Measurements from ENCODE around the gene UGT1A8. TPM values are rescaled to one million over a fixed set of nuclear protein-coding genes. Genes with fewer than 3 reads are reported as not detected.

Gene UGT1A8
- total and polyA plus RNA-seq, 2 donors (not counting 1 experiment from before 2014, with no cell fraction given): not detected

DNA sequence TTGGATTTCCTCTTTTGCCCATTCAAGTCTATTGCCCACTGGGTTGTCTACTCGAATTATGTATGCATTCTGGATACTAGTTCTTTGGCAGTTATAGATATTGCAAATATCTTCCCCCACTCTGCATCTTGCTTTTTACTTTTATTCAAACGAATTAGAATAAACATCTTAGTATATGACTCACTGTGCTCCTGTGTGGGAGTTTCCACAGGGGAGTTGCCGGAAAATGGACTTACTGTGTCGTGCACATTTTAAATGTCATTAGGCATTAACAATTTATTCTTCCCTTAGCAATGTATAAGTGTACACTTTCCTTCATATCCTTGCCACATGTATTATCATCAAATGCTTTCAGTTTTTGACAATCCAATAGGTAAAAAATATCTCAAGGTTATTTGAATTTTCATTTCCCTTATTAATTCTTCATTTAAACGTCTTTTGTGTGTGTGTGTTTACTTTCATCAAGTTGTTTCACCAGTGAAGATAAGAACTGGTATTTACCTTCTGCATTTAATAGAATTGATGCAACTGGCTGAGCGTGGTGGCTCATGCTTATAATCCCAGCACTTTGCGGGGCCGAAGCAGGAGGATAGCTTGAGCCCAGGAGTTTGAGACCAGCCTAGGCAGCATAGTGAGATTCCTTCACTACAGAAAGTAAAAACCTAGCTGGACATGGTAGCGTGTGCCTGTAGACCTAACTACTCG is 90.7 kb downstream of the UGT1A8 start:
- intact Hi-C loops (cut with micrococcal nuclease): no loop called here
- H3K27ac Mint-ChIP-seq: no peak overlapping the region
- Histone ChIP-seq H3K27ac (ENCODE audit: low read length in 2 of 2) (no peak overlapping the region), H3K9me3 (ENCODE audit: control extremely low read depth in 1 of 3, control insufficient read depth in 2 of 3, insufficient read depth in 1 of 3, low read length in 2 of 3) (peaks cover 0 to 8% (median 0%) of the 10 kb centered on the region in 3 donors), H3K79me2 (ENCODE audit: control insufficient read depth, insufficient read depth, low read length) (no peaks in the 10 kb centered on the region), H4K20me1 (ENCODE audit: control insufficient read depth, insufficient read depth, low read length, poor library complexity, severe bottlenecking) (no peaks in the 10 kb centered on the region), H2AFZ (ENCODE audit: insufficient read depth, low read depth, low read length, poor library complexity, severe bottlenecking) (no peak overlapping the region), H3K4me3 (ENCODE audit: control extremely low read depth in 1 of 5, extremely low read depth in 1 of 5, insufficient read depth in 1 of 5, low read depth in 2 of 5, low read length in 4 of 5) (no peak overlapping the region), H3K27me3 (replicated peaks in 1 of 4; ENCODE audit: control extremely low read depth in 1 of 4, control insufficient read depth in 3 of 4, insufficient read depth in 4 of 4, low read length in 3 of 4) (peaks cover 0 to 3% (median 0%) of the 10 kb centered on the region in 4 experiments), H3K4me2 (replicated peaks; ENCODE audit: low read depth, low read length, poor library complexity, severe bottlenecking) (no peak overlapping the region), H3K9ac (ENCODE audit: low read length) (no peak overlapping the region), H3K36me3 (replicated peaks in 1 of 2; ENCODE audit: control extremely low read depth in 1 of 2, control insufficient read depth in 1 of 2, extremely low read depth in 1 of 2, insufficient read depth in 2 of 2, low read length in 1 of 2) (no peaks in the 10 kb centered on the region), H3K4me1 (ENCODE audit: control insufficient read depth in 2 of 2, insufficient read depth in 2 of 2, low read length in 2 of 2) (no peaks in the 10 kb centered on the region)
- ChIA-PET CTCF (interaction anchor here (1.3 kb wide), 1 partner anchor 8 kb away, joined by 3 read pairs; no protein-coding TSS in a partner anchor), POLR2A (no interaction called here)
- 90% methylated on average over 3 of the region's 10 CpGs for WGBS (ENCODE audit: insufficient coverage)
- DNase-seq: no peak
- no peak for ATAC-seq (ENCODE audit: low read depth)
- TF ChIP-seq, protein P1, sequence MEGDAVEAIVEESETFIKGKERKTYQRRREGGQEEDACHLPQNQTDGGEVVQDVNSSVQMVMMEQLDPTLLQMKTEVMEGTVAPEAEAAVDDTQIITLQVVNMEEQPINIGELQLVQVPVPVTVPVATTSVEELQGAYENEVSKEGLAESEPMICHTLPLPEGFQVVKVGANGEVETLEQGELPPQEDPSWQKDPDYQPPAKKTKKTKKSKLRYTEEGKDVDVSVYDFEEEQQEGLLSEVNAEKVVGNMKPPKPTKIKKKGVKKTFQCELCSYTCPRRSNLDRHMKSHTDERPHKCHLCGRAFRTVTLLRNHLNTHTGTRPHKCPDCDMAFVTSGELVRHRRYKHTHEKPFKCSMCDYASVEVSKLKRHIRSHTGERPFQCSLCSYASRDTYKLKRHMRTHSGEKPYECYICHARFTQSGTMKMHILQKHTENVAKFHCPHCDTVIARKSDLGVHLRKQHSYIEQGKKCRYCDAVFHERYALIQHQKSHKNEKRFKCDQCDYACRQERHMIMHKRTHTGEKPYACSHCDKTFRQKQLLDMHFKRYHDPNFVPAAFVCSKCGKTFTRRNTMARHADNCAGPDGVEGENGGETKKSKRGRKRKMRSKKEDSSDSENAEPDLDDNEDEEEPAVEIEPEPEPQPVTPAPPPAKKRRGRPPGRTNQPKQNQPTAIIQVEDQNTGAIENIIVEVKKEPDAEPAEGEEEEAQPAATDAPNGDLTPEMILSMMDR (IDR thresholded peaks at IDR 0.05): no peak
- no peak for TF ChIP-seq EZH2 (IDR thresholded peaks at IDR 0.05; ENCODE audit: borderline replicate concordance, insufficient read depth, low read depth, low read length, poor library complexity, severe bottlenecking)
- H3K9me3 Mint-ChIP-seq (ENCODE audit: insufficient read depth): no peaks in the 10 kb centered on the region
- H3K4me3 Mint-ChIP-seq: no peak overlapping the region
- peaks cover 31% of the 10 kb centered on the region for H3K27me3 Mint-ChIP-seq
- H3K4me1 Mint-ChIP-seq: peaks cover 3% of the 10 kb centered on the region

DNA sequence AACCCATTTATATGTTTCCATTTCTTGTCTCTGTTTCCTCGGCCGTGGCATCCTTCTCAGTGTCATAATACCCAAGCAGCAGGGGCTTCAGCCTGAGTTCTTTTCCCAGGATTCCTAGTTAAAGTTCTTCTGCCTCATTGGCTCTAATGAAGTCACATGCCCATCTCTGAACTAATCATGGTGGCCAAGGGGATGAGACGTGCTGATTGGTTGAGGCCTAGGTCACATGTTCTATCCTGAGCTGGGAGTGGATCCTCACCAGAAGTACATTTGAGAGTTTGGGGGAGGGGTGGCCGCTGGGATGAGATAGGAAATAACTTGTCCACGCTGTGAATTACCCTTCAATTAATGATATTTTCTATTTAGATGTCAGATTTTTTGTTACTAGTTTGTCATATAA is 91.5 kb downstream of the UGT1A8 start:
- Mint-ChIP-seq H3K4me3 (no peak overlapping the region), H3K27me3 (peaks cover 29% of the 10 kb centered on the region), H3K9me3 (ENCODE audit: insufficient read depth) (no peaks in the 10 kb centered on the region), H3K27ac (no peak overlapping the region), H3K4me1 (peaks cover 3% of the 10 kb centered on the region)
- Histone ChIP-seq H3K9ac (ENCODE audit: low read length) (no peak overlapping the region), H3K36me3 (replicated peaks in 1 of 2; ENCODE audit: control extremely low read depth in 1 of 2, control insufficient read depth in 1 of 2, extremely low read depth in 1 of 2, insufficient read depth in 2 of 2, low read length in 1 of 2) (no peaks in the 10 kb centered on the region), H4K20me1 (ENCODE audit: control insufficient read depth, insufficient read depth, low read length, poor library complexity, severe bottlenecking) (no peaks in the 10 kb centered on the region), H3K4me2 (replicated peaks; ENCODE audit: low read depth, low read length, poor library complexity, severe bottlenecking) (no peak overlapping the region), H3K27ac (ENCODE audit: low read length in 2 of 2) (no peak overlapping the region), H3K27me3 (replicated peaks in 1 of 4; ENCODE audit: control extremely low read depth in 1 of 4, control insufficient read depth in 3 of 4, insufficient read depth in 4 of 4, low read length in 3 of 4) (peaks cover 0 to 3% (median 0%) of the 10 kb centered on the region in 4 experiments), H2AFZ (ENCODE audit: insufficient read depth, low read depth, low read length, poor library complexity, severe bottlenecking) (no peak overlapping the region), H3K79me2 (ENCODE audit: control insufficient read depth, insufficient read depth, low read length) (no peaks in the 10 kb centered on the region), H3K4me1 (ENCODE audit: control insufficient read depth in 2 of 2, insufficient read depth in 2 of 2, low read length in 2 of 2) (no peaks in the 10 kb centered on the region), H3K9me3 (ENCODE audit: control extremely low read depth in 1 of 3, control insufficient read depth in 2 of 3, insufficient read depth in 1 of 3, low read length in 2 of 3) (peaks cover 0 to 5% (median 0%) of the 10 kb centered on the region in 3 donors), H3K4me3 (ENCODE audit: control extremely low read depth in 1 of 5, extremely low read depth in 1 of 5, insufficient read depth in 1 of 5, low read depth in 2 of 5, low read length in 4 of 5) (no peak overlapping the region)
- WGBS (ENCODE audit: insufficient coverage): 83% methylated on average over 2 of the region's 5 CpGs
- DNase-seq: no peak
- intact Hi-C loops (cut with micrococcal nuclease): no loop called here
- ChIA-PET CTCF (interaction anchor here (0.6 to 2.4 kb wide), 3 partner anchors 9 to 304 kb away, joined by 3 to 8 read pairs (median 6); no protein-coding TSS in a partner anchor), POLR2A (no interaction called here)
- no peak for ATAC-seq (ENCODE audit: low read depth)
- no peak for TF ChIP-seq EZH2 (IDR thresholded peaks at IDR 0.05; ENCODE audit: borderline replicate concordance, insufficient read depth, low read depth, low read length, poor library complexity, severe bottlenecking)
- TF ChIP-seq, protein P1 (IDR thresholded peaks at IDR 0.05): no peak

Data from B cell (primary cell).